GM18907 (cell line): ENCODE data around the gene PSTK.

Experiments
- ATAC-seq: cut with Tn5 transposase; IDR thresholded peaks from one replicate; pipeline ENCODE4 v1.9.1; 2021; ENCODE audit warnings: mild to moderate bottlenecking, moderate library complexity; ENCODE audit not compliant: unreplicated experiment

The PSTK gene, protein sequence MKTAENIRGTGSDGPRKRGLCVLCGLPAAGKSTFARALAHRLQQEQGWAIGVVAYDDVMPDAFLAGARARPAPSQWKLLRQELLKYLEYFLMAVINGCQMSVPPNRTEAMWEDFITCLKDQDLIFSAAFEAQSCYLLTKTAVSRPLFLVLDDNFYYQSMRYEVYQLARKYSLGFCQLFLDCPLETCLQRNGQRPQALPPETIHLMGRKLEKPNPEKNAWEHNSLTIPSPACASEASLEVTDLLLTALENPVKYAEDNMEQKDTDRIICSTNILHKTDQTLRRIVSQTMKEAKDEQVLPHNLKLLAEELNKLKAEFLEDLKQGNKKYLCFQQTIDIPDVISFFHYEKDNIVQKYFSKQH

DNA sequence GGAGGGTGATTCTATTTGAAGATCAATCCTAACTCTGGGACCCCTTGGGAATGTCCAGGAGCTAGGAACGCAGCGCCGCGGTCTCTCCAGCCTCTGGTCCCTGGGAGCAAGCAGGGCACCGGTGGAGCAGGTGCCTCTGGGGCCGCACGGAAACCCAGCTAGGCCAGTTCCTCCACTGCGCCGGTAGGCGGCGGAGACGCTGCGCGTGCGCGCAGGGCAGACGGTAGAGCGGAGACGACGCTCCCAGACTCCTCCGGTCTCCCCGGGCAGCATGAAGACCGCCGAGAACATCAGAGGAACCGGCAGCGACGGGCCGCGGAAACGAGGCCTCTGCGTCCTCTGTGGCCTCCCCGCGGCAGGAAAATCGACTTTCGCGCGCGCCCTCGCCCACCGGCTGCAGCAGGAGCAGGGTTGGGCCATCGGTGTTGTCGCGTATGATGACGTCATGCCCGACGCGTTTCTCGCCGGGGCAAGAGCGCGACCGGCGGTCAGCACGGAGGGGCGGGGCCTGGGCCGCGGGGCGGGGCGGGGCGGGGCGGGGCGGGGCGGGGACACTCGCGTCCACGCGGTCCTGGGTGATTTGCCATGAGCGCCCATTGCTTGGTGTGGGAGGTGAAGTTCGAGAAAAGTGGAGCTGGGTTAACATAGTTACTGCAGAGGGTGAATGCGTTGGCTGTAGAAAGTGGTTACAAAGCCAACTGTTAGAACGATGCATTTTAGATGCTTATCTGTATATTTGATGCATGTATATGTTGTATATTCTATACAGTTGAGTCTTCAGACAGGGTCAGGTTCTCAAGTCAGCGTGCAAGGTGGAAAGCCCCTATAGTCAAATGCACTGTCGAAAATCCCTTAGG, at the start of gene PSTK:
PSTK (plus strand) TSS at position 193 of the 857 bp plus-strand sequence; CDS start at position 272, 79 bp downstream.
- peak; percentile 96 for ATAC-seq

DNA sequence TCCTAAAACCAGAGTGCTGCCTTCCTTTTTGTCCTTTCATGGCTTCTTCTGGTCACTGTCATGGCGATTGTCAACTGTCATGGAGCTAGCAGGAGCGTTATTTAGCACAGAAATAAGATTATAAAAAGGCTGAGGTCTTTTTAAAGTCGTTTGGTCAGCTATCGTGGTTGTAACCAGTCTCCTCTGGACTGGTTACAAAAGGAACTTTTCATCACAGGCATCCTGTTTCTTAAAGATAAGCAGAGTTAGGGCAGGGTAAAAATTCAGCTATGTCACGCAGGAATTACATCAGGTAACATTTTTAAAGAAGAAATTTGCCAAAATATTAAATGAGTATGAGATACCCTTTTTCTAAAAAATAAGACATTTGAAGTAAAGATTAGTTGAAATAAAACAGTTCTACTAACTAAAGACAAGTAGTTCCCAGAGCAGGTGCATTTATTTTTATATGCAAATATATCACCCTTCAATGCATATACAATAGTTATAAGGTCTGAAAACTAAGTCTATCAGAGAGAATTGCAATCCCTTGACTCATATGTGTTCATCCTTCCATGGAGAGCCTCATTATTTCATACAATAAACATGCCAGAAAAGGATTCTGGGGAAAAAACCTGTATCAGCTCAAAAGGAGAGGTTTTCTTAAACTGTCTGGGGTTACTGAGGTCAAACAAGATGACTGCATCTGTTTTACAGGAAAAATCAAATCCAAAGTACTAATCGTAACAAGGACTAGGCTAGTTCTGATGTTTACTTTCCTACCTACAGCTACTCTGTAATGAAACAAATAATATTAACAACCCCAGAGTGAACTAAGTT, 48.9 kb upstream of the PSTK start:
- ATAC-seq, result no peak

DNA sequence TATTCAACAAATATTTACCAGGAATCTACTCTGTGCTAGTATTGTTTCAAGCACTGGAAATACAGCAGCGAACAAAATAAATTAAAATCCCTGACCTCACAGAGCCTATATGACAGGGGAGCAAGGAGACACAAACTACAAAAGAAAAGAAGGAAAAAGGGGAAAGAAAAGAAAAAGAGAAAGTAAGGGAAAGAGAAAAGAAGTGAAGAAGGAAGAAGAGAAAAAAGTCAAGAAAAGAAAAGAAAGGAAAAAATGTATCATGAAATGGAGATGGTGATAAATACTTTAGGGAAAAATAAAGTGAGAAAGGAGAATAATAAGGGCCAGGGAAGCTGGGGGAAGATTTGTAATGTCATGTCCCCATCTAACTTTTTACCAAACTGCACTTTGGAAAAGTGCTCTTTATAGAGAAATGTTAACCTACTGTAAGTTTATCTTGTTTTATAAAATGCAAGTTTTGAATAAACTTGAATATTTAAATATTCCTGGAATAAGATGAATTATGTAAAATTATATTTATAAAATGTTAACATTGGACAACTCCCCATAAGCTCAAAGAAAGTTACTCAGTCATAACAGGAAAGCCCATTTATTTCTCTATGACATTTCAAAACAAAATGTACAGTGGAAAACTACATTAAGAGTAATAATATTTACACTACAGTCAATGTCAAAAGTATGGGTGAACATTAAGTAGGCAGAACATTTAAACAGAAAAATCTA, 40.9 kb upstream of the PSTK start:
- no peak for ATAC-seq

DNA sequence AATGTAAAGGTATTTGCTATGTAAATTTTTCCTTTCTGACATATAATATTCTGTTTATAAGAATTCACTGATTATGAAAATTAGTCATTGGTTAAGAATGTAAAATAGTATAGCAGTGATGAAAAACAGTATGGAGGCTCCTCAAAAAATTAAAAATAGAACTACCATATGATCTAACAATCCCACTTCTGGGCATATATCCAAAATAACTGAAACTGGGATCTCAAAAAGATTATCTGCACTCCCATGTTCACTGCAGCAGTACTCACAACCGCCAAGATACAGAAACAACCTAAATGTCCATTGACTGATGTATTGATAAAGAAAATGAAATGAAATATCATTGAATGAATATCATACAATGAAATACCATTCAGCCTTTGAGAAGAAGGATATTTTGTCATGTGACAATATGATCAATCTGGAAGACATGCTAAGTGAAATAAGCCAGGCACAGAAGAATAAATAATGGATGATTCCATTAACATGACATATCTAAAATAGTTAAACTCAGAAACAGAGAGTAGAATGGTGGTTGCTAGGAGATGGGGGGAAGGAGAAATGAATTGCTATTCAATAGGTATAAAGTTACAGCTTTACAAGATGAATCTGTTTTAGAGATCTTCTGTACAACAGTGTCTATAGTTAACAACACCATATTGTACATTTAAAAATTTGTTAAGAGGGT, 40.2 kb upstream of the PSTK start:
- no peak for ATAC-seq

DNA sequence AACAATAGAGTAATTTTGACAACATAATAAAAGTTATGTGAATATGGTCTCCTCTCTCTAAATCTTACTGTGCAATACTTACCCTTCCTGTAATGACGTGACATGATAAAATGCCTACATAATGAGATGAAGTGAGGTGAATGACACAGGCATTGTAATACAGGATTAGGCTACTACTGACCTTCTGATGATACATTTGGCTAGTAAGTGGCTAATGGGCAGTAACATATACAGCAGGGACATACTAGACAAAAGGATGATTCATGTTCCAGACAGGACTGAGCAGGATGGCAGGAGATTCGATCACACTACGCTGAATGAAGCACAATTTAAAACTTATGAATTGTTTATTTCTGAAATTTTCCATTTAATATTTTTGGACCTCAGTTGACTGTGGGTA, 30.9 kb upstream of the PSTK start:
- no peak for ATAC-seq

DNA sequence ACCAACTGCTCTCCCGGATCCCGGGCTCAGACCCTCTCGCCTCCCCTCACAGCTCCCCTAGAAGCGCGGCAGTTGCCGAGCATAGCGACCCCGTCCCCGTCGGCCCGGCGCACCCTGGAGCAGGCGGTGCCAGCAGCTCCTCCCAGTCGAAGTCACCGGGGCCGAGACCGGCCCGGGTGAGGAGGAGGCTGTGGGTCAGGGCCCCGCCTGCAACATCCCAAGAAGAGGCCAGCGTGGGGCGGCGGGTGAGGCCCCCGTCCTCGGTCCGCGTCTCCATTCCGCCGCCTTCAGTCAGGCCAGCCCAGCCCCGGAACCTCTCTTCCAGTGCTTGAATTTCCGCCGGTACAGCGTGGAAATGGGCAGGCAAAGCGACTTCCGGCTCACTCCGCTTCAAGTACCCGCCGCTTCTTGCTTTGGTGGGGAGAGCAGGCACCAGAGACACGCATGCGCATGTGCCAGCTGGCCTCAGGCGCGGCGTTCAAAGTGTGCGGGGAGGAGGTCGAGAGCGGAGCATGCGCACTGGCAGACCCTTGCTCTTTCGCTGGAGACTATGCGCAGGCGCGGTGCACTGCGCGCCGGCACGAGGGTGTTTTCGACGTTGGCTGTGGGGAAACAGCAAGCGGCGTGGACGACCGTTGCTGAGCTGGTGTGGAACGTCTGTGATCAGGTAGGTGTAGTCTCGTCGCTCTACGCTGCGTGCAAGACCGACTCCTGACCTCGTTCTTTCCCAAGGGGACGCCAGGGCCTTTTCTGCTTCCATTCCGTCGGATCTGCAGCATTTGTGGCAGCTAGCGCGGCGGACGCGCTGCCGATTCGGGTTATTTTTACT, 26.1 kb upstream of the PSTK start, which contains the start of gene C10orf88:
C10orf88 (minus strand) TSS at position 326 of the 829 bp plus-strand sequence; CDS start at position 277, 49 bp downstream.
- peak; percentile 98 for ATAC-seq

DNA sequence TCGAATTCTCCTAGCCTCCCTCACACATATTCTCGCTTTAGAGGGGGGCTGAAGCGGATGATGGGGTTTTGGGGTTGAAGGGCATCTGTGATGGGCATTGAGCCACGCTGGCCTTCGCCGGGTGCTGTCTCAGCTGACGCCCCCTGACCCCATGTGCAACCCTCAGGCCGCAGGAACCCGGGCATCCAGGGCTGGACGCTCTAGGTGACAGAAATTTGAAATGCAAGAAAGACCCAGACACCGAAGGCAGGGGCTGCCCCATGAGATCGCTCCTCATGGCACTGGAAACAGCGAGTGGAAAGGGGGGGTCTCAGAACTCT, 25.5 kb upstream of the PSTK start:
- no peak for ATAC-seq

DNA sequence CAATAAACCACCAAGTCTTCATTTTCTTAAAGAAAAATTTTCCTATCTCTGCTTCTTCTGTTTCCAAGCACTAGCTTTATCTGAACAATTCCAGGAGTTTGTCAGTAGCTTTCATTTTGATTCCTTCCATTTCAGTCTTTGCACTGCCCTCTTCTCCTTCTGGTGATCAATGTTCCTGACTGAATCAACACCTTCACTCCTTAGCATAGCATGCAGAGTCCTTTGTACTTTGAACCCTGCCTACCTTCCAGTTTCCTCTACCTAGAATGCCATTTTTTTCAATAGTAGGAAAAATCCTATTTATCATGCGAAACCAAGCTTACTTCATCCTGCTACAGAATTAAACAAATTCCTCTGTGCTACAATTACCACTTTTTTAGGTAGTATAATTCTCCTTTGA, 24.3 kb upstream of the PSTK start:
- no peak for ATAC-seq

DNA sequence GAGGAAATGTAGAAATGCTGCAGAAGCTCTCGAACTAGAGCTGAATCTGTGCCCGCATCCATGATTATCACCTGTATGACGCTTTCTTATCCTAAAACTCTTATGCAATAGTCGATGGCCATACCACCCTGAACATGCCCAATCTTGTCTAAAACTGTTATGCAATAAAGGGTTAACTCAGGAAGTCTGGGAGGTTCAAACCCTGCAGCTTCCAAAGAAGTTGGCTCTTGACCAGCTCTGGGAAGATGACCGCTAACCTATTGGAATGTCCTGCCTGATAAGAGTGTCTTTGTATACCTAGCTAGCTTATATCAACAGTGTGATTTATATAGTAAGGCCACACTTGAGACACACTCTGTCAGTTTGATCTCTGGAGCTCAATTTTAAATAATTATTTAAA, 22.7 kb upstream of the PSTK start:
- no peak for ATAC-seq

DNA sequence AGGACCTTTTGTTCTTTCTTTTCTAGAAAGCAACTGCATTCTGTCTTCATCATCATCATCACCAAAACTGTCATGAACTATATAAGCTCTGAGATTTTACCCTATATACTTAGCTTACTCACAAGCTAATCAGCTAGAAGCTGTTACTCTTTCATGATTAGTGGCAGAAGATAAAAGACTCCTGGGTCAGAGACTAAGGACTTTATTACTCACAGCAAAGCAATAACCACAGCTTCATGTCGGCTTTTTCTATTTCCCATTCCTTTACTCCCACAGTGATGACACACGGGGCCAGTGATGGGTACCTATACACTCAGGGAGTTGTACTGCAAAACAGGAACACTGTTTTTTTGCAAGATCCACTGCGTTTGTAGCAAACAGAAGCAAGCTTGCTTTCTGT, 17.8 kb upstream of the PSTK start:
- ATAC-seq, result no peak

DNA sequence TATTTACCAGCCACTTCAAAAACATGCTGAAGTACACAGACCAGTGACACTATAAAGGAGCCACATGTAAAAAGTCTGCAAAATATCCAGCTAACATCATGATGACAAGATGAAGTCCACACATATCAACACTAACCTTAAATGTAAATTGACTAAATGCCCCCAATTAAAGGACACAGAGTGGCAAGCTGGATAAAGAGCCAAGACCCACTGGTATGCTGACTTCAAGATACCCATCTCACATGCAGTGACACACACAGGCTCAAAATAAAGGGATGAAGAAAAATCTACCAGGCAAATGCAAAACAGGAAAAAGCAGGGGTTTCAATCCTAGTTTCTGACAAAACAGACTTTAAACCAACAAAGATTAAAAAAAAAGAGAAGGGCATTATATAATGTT, 13.3 kb upstream of the PSTK start:
- no peak for ATAC-seq

DNA sequence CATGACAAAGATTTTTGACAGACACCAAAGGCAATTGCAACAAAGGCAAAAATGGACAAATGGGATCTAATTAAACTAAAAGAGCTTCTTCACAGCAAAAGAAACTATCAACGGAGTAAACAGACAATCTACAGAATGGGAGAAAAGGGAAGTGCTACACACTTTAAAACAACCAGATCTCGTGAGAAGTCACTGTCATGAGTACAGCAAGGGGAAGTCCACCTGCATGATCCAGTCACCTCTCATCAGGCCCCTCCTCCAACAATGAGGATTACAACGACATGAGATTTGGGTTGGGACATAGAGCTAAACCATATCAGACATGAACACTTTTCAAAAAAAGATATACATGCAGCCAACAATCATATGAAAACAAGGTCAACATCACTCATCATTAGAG, 11.5 kb upstream of the PSTK start:
- no peak for ATAC-seq

DNA sequence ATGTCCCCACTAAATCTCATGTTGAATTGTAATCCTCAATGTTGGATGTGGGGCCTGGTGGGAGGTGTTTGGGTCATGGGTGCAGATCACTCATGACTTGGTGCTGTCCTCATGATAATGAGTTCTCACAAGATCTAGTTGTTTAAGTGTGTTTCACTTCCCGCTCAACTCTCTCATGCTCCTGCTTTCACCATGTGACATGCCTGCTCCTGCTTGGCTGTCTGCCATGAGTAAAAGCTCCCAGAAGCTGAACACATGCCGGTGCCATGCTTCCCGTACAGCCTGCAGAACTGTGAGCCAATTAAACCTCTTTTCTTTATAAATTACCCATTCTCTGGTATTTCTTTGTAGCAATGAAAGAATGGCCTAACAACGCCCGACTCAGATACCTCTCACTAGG, 6.2 kb upstream of the PSTK start:
- ATAC-seq, result no peak

DNA sequence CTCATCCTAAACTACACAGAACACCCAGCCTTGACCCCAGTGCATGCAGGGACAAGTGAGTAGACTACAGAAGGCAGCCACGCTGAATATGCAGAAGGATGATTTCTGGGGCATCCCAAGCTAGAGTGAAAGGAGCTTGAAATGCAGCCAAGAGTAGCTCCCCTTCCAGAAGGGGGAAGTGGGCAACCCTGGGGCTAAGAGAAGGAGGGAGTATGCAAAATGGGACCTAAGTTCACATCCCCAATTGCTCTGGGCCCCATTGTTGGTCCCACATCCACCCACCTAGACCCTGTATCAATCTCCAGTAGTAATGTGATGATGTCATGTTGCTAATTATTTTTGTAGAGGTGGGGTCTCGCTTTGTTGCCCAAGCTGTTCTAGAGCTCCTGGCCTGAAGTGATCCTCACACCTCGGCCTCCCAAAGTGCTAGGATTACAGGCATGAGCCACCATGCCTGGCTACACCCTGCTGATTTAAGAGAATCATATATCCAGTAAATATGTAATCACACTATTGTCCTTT, 5.6 kb upstream of the PSTK start:
- ATAC-seq, result no peak

DNA sequence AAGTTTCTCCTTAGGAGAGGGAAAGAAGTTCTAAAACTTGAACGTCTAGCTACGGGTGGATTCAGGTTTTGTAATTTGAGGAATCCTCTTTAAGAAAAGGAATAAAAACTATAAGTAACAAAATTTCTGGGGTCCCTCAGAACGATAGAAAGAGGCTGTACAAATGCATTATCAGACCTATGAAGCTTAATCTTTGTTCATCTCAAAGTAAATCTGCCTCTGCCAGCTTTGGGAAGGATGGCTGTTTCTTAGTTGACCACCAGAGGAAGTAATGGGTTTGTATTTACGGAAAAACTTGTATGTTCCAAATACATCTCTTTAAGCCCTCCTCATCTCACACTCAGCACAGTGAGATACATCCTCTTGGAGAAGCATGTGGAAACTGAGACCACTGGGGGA, 864 bp downstream of the PSTK start:
- ATAC-seq, result no peak

DNA sequence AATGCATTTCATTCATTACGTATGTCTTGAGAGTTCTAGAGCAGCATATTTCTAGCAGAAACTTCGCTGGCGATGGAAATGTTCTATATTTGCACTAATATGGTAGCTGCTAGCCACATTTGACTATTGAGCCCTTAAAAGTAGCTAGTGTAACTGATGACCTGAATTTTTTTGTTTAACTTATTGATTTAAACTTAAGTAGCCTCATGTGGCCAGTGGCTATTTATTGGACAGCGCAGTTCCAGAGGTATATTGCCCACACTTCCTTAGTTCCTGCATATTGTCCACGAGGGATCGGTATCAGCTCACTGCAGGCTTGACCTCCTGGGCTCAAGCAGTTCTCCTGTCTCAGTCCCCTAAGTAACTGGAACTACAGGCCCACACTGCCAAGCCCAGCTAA, 3.7 kb downstream of the PSTK start:
- no peak for ATAC-seq

DNA sequence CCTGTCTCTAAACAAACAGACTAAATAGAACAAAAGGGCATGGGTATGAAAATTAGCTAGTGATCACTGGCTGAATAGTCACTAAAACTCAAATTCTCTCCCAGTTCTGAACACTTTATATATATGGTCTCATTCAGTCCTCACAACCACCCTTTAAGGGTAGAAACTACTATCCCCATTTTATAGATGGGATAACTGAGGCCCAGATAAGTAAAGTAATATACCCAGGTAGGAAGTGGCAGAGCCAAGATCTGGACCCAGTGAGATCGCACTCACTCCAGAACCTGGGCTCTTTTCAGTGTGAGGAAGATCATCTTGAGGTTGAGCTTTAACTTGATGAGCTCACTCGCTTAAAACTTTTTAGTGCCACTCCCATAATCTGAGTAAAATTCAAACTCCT, 4.5 kb downstream of the PSTK start:
- ATAC-seq, result no peak

DNA sequence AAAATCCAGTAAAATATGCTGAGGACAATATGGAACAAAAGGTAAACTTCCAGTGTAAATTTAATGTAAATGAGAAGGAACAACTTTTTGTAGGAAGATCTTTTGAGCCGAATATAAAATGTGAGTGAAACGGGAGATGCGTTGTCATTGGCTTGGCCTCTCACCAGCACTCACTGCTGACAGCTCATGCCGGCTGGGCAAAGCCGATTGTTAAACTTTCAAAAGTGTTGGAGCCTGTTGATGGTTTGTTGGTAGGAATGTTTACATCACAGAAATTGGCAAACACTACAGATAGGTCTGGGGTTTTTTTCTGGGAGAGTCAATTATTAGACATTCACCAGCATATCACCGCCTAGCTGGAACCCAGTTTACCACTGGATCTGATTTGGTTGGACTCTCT, 6.1 kb downstream of the PSTK start:
- ATAC-seq, result no peak

DNA sequence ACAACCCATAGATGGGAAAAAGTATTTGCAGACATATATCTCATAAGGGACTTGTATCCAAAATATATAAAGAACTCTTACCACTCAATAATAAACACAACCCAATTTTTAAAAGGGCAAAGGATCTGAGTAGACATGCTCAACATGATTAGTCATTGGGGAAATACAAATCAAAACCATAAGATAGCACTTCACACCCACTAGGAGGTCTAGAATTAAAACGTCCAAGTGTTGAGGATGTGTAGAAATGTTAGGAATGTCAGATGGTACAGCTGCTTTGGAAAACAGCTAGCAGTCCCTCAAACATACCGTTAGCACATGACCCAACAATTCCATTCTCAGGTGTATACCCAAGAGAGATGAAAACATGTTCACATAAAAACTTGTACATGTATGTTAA, 8.3 kb downstream of the PSTK start:
- ATAC-seq, result no peak
